Smooth muscle cell (in vitro differentiated cells): Measurements from ENCODE around the gene DDX27. TPM values are rescaled to one million over a fixed set of nuclear protein-coding genes. Genes with fewer than 3 reads are reported as not detected.
"Not testable (repeated sequence)": the region's sequence is repeated elsewhere in the genome, so short reads cannot be mapped to it uniquely, and the experiment has no call there.

Experiments used
- DNase-seq: peaks from one replicate; lab custom pipeline; 2025; ENCODE audit not compliant: unreplicated experiment; lab: John Stamatoyannopoulos, UW
- H2AFZ ChIP-seq: fragments of 200-600 bp; sonication (generic); 2 replicates; pipeline ENCODE4 v1.6.0; 2016; ENCODE audit warnings: antibody characterized with exemption, low read depth, mild to moderate bottlenecking
- H3F3A ChIP-seq: fragments of 200-600 bp; sonication (generic); 2 replicates; pipeline ENCODE4 v1.6.0; 2017; ENCODE audit warnings: antibody characterized with exemption, low read depth
- H3K27ac ChIP-seq: fragments of 200-600 bp; sonication (generic); 2 replicates; pipeline ENCODE4 v1.5.1; 2016; ENCODE audit warnings: low read depth, mild to moderate bottlenecking
- H3K27me3 ChIP-seq: fragments of 200-600 bp; sonication (generic); 2 replicates; pipeline ENCODE4 v1.6.1; 2016; ENCODE audit warnings: low read depth, mild to moderate bottlenecking
- H3K36me3 ChIP-seq: fragments of 200-600 bp; sonication (generic); 2 replicates; pipeline ENCODE4 v1.5.1; 2016; ENCODE audit warnings: low read depth
- H3K4me1 ChIP-seq: fragments of 200-600 bp; sonication (generic); 2 replicates; pipeline ENCODE4 v1.5.1; 2016; ENCODE audit warnings: low read depth
- H3K4me2 ChIP-seq: fragments of 200-600 bp; sonication (generic); 2 replicates; pipeline ENCODE4 v1.6.0; 2016; ENCODE audit warnings: mild to moderate bottlenecking
- H3K4me3 ChIP-seq: fragments of 200-600 bp; sonication (generic); 2 replicates; pipeline ENCODE4 v1.5.1; 2016; ENCODE audit warnings: mild to moderate bottlenecking
- H3K79me2 ChIP-seq: fragments of 200-600 bp; sonication (generic); 2 replicates; pipeline ENCODE4 v1.6.0; 2016; ENCODE audit warnings: low read depth, mild to moderate bottlenecking
- H3K9ac ChIP-seq: fragments of 200-600 bp; sonication (generic); 2 replicates; pipeline ENCODE4 v1.6.0; 2016; ENCODE audit warnings: low read depth
- H3K9me3 ChIP-seq: fragments of 200-600 bp; sonication (generic); replicated peaks from 2 replicates; pipeline ENCODE4 v1.5.1; 2016; ENCODE audit warnings: low read depth
- H4K20me1 ChIP-seq: fragments of 200-600 bp; sonication (generic); 2 replicates; pipeline ENCODE4 v1.6.0; 2016; ENCODE audit warnings: low read depth
- WGBS: methylation state at CpG from one replicate; pipeline ENCODE4 v1.1.7; 2016; ENCODE audit warnings: low lambda C conversion rate; 5-methylcytosine and 5-hydroxymethylcytosine counted together
- polyA plus RNA-seq: library from polyadenylated mRNA; unstranded; fragments of >200 nt; fragmentation: Nextera tagmentation; extraction: Ambion mirVana; gene quantifications from 2 replicates; pipeline ENCODE4 v1.2.1, GENCODE V29; 2016
- total RNA-seq: library from RNA; depleted of rRNA; stranded (reverse); fragments of >200 nt; gene quantifications from 2 replicates; pipeline ENCODE4 v1.2.3, GENCODE V29; 2014
- TF ChIP-seq, protein P1 (sequence below): fragments of 200-600 bp; sonication (generic); IDR thresholded peaks from 2 replicates; pipeline ENCODE4 v1.5.1; 2017; ENCODE audit warnings: borderline replicate concordance, mild to moderate bottlenecking, antibody characterized with exemption; ENCODE audit not compliant: insufficient read depth, poor library complexity, severe bottlenecking

Gene DDX27
- total and polyA plus RNA-seq, 2 experiments from 2014 or later = 19.6 to 28.3 TPM

DNA sequence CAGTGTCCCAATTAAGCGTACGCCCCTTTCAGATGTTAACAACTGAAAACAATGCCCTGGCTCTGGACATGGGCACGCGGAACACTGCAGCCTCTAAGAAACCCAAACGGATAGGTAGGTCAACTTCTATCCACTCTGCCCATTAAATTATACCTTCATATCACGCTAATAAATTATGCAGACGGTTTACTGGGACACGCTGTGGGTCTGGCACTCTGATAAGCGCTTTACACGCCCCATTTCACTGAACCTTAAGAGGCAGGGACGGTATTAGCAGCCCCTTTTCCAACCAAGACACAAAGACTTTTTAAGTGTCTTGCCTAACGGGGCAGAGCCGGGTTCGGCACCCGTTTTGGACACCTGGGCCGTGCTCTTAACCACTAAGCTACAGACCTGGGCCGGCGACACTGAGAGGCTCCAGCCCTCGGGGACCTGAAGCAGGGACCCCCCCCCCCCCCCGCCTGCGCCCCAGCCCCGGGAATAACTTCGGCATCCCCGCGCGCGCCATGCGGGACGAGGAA, 31.8 kb upstream of the DDX27 start:
- H3K4me2 ChIP-seq = peak overlapping the region; percentile 98
- TF ChIP-seq, protein P1, sequence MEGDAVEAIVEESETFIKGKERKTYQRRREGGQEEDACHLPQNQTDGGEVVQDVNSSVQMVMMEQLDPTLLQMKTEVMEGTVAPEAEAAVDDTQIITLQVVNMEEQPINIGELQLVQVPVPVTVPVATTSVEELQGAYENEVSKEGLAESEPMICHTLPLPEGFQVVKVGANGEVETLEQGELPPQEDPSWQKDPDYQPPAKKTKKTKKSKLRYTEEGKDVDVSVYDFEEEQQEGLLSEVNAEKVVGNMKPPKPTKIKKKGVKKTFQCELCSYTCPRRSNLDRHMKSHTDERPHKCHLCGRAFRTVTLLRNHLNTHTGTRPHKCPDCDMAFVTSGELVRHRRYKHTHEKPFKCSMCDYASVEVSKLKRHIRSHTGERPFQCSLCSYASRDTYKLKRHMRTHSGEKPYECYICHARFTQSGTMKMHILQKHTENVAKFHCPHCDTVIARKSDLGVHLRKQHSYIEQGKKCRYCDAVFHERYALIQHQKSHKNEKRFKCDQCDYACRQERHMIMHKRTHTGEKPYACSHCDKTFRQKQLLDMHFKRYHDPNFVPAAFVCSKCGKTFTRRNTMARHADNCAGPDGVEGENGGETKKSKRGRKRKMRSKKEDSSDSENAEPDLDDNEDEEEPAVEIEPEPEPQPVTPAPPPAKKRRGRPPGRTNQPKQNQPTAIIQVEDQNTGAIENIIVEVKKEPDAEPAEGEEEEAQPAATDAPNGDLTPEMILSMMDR = no peak
- no peaks in the 10 kb centered on the region for H3K36me3 ChIP-seq
- under 1% methylated on average over 16 of the region's 29 CpGs for WGBS
- H4K20me1 ChIP-seq = peaks cover 52% of the 10 kb centered on the region
- H3K9me3 ChIP-seq = no peaks in the 10 kb centered on the region
- DNase-seq = no peak
- no peaks in the 10 kb centered on the region for H3K27me3 ChIP-seq
- peak overlapping the region; percentile 75 for H3K27ac ChIP-seq
- H3K4me3 ChIP-seq = peak overlapping the region; percentile 91
- H2AFZ ChIP-seq = peak overlapping the region; percentile 22
- no peaks in the 10 kb centered on the region for H3F3A ChIP-seq
- H3K4me1 ChIP-seq = peaks cover 8% of the 10 kb centered on the region
- peaks cover 55% of the 10 kb centered on the region for H3K79me2 ChIP-seq
- peak overlapping the region; percentile 87 for H3K9ac ChIP-seq

DNA sequence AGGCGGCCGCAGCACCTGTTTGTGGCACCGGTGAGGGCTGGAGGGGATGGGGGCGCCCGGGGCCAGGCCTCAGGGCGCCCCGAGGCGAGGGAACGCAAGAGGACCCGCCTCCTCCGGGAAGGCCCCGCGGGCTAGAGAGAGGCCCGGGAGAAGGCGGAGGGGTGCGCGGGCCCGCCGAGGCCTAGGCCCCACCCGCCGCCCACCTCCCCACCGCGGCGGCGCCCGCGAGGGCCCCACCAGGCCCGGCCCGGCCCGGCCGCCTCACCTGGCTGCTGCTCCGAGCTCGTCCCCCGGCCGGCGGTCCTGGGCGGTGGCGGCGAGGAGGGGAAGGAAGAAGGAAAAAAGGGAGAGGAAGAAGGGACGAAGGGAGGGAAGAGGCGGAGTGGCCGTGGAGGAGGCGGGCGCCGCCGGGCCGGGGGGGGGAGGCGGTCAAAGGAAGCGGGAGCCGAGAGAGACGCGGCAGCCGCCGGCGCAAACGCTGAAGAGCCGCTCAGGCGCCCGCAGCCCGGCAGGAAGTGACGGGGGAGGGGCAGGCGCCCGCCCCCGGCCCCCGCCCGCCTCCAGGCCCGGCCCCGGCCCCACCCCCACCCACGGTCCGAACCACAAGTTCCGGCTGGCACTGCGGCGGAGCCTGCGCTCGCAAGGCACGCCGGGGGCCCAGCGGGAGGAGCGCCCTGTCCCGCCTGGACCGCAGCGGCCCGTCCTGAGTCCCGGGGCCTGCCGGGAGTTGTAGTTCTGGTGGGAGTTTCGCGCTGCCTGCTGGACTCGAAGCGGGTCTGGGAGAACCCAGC, 31.2 kb upstream of the DDX27 start, which contains the start of gene STAU1:
Gene STAU1 (minus strand): TSS at position 484 of the 791 bp plus-strand sequence. CDS start 22,133 bp downstream, outside the sequence.
- H3K9me3 ChIP-seq = no peaks in the 10 kb centered on the region
- TF ChIP-seq, protein P1 = no peak
- H2AFZ ChIP-seq = peak within 1 kb of the TSS; percentile 97
- 0% methylated on average over 10 of the region's 89 CpGs for WGBS
- H3K9ac ChIP-seq = peak within 1 kb of the TSS; percentile 87
- peaks cover 45% of the 10 kb centered on the region for H4K20me1 ChIP-seq
- DNase-seq = peak; percentile 83
- H3F3A ChIP-seq = no peaks in the 10 kb centered on the region
- peaks cover 48% of the 10 kb centered on the region for H3K79me2 ChIP-seq
- H3K27ac ChIP-seq = peak within 1 kb of the TSS; percentile 75
- H3K4me2 ChIP-seq = peak within 1 kb of the TSS; percentile 98
- peaks cover 8% of the 10 kb centered on the region for H3K4me1 ChIP-seq
- H3K36me3 ChIP-seq = no peaks in the 10 kb centered on the region
- no peaks in the 10 kb centered on the region for H3K27me3 ChIP-seq
- peak within 1 kb of the TSS; percentile 91 for H3K4me3 ChIP-seq

GRCh38 chr20:49192944-49193518, 26.2 kb upstream of the DDX27 start:
- not testable (repeated sequence) for H3F3A ChIP-seq, H3K27me3 ChIP-seq, H3K9ac ChIP-seq, H3K79me2 ChIP-seq, H3K4me1 ChIP-seq, H3K36me3 ChIP-seq, H3K27ac ChIP-seq, H3K4me2 ChIP-seq, H3K4me3 ChIP-seq, H3K9me3 ChIP-seq, H2AFZ ChIP-seq, H4K20me1 ChIP-seq, DNase-seq
- 81% methylated on average over 11 of the region's 11 CpGs for WGBS

GRCh38 chr20:49199729-49200293, 19.4 kb upstream of the DDX27 start:
- no peak overlapping the region for H3K4me3 ChIP-seq
- no peaks in the 10 kb centered on the region for H3K9me3 ChIP-seq
- H3K79me2 ChIP-seq = no peaks in the 10 kb centered on the region
- no peak overlapping the region for H2AFZ ChIP-seq
- DNase-seq = no peak
- no peak overlapping the region for H3K9ac ChIP-seq
- no peaks in the 10 kb centered on the region for H3K36me3 ChIP-seq
- no peaks in the 10 kb centered on the region for H3K27me3 ChIP-seq
- no peaks in the 10 kb centered on the region for H4K20me1 ChIP-seq
- no peak overlapping the region for H3K4me2 ChIP-seq
- 92% methylated on average over 4 of the region's 4 CpGs for WGBS
- no peak overlapping the region for H3K27ac ChIP-seq
- H3F3A ChIP-seq = no peaks in the 10 kb centered on the region
- no peaks in the 10 kb centered on the region for H3K4me1 ChIP-seq
- TF ChIP-seq, protein P1 = no peak
